Skeletal muscle cell (primary cell): Measurements from ENCODE around the gene CALN1.

Source experiments
- DNase-seq: peaks from one replicate; pipeline ENCODE4 v3.0.0-alpha.2; 2010; ENCODE audit warnings: low read depth
- H3K4me3 ChIP-seq: 2 replicates; pipeline ENCODE4 v1.5.1; 2011; ENCODE audit warnings: low read depth, mild to moderate bottlenecking, control low read depth, low read length, moderate library complexity

The CALN1 gene

DNA sequence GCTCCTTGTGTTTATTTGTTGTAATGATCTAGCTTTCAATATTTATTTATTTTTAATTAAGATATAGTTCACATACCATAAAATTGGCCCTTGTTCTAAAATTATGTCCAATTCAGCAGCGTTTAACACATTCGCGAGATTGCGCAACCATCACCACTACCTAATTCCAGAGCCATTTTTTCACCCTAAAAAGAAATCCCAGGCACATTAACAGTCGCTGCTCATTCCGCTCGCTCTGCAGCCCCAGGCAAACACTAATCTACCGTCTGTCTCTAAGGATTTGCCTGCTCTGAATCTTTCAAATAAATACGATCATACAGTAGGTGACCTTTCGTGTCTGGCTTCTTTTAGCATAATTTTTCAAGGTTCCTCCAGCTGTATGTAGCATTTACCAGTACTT lies 616.7 kb downstream of the CALN1 start:
- no peak for DNase-seq
- no peak overlapping the region for H3K4me3 ChIP-seq

DNA sequence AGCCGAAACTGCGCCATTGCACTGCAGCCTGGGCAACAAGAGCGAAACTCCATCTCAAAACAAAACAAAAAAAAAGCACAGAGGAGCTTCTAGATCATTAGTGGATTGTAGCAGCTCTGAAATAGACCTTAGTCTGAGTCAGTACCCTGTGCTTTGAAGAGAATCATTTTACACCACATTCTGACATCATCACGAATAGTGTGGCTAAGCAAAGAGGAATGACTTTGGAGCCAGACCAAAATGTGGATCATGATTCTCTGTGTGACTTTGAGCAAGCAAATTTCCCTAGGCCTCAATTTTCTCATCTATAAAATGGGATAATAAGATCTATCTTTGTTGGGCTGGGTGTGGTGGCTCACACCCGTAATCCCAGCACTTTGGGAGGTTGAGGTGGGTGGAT lies 618.9 kb downstream of the CALN1 start:
- DNase-seq = no peak
- H3K4me3 ChIP-seq = no peak overlapping the region

DNA sequence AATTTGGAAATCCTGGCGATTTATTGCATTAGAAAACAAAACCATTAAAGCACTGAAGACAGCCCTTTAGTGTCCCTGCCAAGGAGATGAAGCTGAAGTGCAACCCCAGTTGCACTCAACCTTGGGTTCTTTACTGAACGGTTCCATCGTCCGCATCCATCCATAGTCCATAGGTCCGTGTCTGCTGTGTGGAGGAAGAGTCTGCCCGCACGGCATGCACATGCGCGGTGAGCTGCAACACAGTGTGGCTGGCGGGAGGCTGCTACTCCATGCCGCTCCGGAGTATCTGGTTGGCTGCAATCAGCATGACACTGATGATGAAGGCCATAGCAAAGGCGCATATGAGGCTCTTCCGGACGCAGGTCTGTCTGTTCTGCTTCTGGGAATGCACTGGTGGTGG lies 624.6 kb downstream of the CALN1 start:
- H3K4me3 ChIP-seq = no peak overlapping the region
- DNase-seq = no peak

DNA sequence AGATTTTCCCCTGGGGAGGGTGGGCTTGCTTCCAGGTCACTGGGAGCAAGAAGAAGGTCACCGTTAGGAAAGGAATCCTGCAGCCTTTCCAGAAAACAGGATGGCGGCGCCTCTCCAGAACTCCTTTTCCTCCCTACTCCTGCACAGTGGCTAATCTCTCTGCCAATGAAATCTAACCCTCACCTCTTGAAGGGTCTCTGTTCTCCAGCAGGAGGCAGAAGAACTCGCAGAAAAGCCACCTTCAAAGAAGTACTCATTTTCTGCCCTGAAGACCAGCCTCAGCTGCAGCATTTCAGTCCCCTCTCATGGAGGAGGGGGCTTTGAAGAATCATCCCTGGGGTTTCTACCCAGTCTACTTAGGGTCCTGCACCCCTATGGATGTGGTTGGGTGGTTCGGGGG lies 626.9 kb downstream of the CALN1 start:
- no peak overlapping the region for H3K4me3 ChIP-seq
- DNase-seq = no peak

DNA sequence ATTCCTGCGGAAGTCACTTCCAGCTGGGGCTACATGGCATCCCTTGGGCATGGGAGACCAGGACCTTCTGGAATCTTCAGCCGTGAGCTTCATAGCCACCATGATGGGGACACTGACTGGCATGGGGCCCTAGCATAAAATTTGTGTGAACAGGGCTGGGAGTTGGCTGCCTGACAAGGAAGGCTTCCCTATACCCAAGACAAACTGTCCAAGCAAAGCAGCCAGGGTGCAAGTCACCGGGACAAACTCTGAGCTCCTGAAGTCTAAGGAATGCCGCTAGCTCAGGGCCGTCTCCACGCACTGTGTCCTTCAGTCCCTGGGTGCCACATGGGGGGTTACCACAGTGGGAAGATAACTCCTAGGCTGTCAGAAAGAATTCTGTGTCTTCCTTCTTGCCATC lies 627.4 kb downstream of the CALN1 start:
- H3K4me3 ChIP-seq = no peak overlapping the region
- DNase-seq = no peak

DNA sequence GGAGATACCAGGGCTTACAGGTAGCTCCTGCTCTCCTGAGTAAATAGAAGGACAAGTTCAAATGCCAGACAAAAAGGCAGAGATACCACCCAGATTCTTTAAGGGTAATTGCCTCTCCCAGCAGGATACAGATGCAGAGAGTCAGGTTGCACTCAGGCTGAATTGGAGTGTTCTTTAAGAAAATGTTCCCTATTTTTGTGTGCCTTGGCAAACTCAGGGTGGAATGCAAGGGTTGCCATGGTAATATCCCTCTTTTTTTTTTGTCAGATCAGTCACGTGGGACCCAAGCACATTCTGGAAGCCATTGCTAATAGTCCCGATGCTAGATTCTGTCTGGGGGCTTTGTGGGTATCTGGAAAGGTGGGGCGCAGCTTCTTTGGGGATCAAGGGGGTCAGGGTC lies 628.0 kb downstream of the CALN1 start:
- DNase-seq = no peak

DNA sequence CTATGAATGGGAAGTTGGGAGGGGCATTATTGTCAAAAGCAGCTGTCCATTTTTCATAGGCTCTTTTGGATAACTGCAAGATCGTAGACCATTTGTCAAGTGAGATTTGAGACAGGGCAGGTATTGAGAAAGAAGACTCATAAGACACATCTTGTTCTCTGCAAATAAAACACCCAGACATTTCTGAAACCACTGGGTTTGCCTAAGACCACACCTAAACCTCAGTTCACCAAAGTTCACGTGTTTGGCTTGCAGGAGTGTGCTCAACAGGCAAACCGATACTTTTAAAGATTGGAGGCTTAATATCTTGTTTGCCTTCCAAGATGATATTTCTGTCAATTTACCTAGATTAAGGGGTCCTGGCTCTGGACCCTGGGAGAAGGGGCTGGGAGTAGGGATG lies 628.4 kb downstream of the CALN1 start:
- no peak for DNase-seq
- H3K4me3 ChIP-seq = no peak overlapping the region

More for the DNA sequence above, 628.0 kb downstream of the CALN1 start:
- H3K4me3 ChIP-seq = no peak overlapping the region

DNA sequence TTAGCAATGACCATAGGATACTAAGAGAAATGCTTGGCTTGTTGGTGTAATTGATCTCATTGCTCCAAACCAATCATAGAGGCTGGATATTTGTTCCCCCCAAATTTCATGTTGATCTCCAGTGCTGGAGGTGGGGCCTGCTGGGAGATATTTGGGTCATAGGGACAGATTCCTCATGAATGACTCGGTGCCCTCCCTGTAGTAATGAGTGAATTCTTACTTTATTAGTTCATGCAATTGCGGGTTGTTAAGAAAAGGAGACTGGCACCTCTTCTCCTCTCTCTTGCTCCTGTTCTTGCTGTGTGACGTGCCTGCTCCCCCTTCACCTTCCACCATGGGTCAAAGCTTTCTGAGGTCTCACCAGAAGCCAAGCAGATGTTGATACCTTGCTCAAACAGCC lies 630.1 kb downstream of the CALN1 start:
- no peak for DNase-seq
- H3K4me3 ChIP-seq = no peak overlapping the region

DNA sequence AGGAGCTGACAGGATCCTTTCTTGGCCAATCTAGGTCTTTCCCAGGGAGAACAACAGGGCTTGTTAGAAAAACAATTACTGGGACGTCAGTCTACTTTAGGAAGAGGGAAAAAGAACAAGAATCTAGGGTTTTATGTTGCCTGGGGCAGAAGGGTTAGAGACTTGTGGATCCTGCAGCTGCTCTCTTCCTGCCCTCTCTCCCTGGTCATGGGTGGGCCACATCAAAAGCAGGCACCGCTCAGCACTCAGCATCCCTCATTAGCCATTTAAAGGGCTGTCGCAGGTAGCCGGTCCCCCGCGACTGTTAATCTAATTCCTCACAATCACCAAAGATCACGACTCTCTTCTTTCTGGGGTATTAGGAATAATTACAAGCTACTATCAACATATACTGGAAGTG lies 631.9 kb downstream of the CALN1 start:
- no peak for DNase-seq

DNA sequence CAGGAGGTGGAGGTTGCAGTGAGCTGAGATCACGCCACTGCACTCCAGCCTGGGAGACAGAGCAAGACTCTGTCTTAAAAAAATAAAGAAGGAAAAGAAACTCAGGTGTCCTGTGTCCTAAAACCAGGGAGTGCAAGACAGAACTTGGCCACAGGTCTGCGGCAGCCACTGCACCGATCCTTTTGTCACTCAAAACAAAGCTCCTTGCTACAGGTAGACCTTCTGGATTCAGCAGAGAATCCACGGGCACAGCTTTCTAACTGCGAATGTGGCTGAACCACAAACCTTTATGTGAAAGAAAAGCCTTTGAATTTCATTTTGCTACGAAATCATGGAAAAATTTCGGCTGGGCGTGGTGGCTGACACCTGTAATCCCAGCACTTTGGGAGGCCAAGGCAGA lies 634.9 kb downstream of the CALN1 start:
- no peak for DNase-seq

More for the DNA sequence above, 631.9 kb downstream of the CALN1 start:
- H3K4me3 ChIP-seq = no peak overlapping the region

DNA sequence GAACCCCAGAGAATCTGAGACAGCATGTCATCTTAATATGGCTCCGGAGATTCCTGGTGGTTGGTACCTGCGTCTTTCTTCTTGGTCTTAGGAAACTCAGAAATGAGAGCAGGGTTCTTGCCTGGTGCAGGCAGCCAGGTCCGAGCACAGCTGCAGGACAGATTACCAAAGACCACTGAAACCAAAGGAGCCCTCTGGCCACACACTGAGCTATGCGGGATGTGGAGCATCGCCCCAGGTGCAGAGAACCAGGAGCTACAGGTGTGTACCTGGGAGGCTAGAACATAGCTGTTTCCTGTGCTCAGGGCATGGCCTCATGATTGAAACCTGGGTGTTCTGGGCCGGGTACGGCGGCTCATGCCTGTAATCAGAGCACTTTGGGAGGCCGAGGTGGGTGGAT lies 635.4 kb downstream of the CALN1 start:
- DNase-seq = no peak
- H3K4me3 ChIP-seq = no peak overlapping the region

More for the DNA sequence above, 634.9 kb downstream of the CALN1 start:
- no peak overlapping the region for H3K4me3 ChIP-seq

DNA sequence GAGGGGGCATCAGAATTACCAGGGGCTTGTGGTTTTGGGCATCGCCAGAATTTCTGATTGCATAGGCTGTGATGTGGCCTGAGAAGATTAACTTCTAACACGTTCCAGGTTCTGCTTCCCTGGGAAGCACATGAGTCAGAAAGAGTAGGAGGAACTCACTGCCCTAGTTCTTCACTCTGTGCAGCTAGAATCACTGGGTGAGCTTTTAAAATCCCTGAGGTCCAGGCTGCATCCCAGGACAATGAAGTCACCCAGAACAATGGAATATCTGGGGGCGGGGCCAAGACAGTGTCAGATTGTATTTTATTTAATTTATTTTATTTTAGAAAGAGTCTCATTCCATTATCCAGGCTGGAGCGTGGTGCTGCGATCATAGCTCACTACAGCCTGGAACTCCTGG lies 636.5 kb downstream of the CALN1 start:
- DNase-seq = no peak
- no peak overlapping the region for H3K4me3 ChIP-seq

DNA sequence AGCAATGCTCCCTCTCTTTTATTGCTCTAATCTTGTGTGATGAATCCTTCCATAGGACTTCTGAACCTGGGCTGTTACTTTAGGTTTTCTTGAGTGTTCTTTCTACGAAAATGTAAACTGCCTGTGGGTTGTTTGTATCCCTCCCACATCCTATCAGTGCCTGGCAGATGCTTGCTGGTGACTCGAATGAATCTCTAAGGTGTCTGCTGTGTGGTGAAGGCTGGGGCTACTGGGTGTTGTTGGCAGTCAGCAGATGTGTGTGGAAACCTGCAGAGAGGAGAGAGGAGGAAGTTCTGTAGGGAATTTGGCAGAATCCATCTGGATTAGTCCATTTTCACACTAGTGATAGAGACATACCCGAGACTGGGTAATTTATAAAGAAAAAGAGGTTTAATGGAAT lies 639.4 kb downstream of the CALN1 start:
- no peak overlapping the region for H3K4me3 ChIP-seq
- DNase-seq = no peak

DNA sequence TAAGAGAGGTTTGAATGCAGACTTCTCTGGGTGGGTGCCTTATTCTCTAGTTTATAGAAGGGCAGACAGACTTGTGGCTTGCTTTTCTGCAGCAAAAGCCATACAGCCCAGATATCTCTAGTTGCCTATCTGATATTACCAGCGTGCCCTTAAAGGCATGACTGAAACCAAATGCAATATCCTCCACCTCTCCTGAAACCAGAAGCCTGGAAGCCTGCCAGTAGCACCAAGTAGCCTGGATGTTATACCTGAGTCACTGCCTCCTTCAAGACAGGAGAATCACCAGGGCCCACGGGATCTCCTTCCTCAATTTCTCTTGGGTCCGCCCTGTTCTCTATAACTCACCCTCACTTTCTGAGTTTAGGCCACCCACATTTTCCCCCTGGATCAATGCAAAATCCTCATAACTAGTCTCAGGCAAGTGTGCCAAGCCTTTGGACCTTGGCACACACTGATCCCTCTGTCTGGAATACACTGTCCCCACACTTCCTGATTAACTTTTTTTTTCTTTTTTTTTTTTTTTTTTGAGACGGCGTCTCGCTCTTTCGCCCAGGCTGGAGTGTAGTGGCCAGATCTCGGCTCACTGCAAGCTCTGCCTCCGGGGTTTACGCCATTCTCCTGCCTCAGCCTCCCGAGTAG lies 641.8 kb downstream of the CALN1 start:
- DNase-seq = no peak
- no peak overlapping the region for H3K4me3 ChIP-seq

DNA sequence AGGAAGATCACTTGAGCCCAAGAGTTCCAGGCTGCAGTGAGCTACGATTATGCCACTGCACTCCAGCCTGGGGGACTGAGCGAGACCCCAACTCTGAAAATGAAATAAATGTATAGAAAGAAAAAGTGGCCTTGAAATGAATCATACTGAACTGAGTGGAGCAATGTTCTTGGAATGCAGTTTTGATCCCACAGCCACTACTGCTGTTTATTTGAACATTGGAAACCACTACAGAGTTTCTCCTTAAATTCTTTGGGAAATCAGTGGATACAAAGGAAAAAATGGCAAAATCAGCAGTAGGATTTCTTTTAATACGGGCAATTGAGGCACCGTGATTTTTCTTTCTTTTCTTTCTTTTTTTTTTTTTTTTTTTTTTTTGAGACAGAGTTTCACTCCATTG lies 642.8 kb downstream of the CALN1 start:
- no peak for DNase-seq
- H3K4me3 ChIP-seq = no peak overlapping the region

DNA sequence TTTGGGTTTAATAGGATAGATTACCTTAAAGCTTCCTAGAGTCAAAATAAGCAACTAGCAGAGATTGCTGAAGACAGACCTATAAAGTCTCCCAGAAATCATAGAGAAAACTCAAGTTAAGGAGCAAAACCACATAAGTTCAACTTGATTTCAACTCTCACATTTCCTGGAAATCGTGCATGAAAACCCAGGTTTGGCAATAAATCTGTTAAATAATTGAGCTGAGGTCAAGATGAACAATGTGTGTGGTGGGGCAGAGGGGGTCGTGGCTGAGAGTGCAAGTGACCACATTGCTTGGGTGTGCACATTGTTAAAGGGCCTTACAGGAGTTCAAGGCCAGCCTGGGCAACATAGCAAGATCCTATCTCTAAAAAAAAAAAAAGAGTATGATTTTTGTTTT lies 643.7 kb downstream of the CALN1 start:
- no peak overlapping the region for H3K4me3 ChIP-seq
- DNase-seq = no peak

DNA sequence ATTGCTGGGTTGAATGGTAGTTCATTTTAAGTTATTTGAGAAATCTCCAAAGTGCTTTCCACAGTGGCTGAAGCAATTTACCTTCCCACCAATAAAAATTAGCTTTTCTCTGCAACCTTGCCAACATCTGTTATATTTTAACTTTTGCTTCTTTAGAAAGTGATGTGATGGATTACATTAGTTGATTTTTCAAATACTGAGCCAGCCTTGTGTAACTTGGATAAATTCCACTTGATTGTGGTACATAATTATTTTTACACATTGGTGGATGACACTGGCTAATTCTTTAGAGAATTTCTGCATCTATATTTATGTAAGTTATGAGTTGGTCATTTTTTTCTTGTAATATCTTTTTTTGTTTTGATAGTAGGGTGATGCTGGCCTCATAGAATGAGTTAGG lies 646.1 kb downstream of the CALN1 start:
- no peak overlapping the region for H3K4me3 ChIP-seq
- DNase-seq = no peak

DNA sequence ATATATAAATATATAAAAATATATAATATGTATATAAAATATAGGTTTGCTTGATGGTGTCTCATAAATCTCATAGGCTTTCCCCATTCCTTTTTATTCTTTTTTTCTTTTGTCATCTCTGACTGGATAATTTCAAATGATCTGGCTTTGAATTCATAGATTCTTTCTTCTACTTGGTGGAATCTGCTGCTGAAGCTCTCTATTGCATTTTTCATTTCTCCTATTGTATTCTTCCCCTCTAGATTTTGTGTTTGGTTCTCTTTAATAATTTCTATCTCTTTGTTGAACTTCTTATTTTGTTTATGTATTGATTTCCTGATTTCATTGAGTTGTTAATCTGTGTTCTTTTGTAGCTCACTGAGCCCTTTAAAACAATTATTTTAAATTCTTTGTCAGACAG lies 650.8 kb downstream of the CALN1 start:
- no peak for DNase-seq
- H3K4me3 ChIP-seq = no peak overlapping the region

DNA sequence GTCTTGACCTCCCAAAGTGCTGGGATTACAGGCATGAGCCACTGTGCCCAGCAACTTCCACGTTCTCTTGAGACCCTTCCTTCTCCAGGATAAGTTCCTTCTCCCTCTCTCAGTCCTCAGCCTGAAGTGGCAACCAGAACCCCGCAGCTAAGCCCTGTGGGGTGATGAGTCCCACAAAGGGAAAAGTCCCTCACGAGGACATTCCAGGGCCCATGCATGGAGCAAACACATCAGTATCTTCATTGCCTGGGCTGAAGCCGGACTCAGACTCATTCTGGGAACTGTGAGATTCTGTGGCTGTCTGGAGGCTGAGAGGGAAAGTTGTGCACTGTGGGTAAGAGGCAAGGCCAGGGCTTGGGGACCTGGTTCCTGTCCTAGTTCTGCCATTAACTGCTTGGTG lies 657.3 kb downstream of the CALN1 start:
- no peak for DNase-seq
- H3K4me3 ChIP-seq = no peak overlapping the region

DNA sequence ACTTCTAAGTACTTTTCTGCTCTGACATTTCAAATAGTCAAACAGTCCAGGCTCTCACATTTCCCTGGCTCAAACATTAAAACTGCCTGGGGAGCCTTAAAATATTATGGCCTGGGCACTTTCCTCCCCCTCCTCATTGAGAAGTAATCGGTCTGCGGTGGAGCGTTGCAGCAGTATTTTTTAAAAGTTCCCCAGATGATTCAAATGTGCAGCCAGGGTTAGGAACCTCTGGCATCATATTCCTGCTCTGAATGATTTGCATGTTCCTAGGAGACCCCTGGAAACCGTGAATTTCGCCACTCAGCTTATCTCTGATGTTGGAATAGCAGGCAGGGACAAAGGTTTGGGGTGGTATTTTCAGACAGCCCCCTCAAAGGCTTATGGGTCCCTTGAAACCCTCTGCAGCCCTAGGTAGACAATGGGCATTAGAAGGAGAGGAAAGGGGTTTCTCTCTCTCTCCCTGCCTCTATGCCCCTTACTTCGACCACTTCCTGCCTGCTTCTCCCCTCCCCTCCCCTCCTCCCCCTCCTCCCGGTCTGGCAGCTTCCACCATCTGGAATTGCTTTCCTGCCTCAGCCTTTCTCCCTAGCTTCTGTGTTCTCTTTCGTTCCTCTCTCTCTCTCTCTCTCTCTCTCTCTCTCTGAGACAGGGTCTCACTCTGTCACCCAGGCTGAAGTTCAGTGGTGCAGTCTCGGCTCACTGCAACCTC lies 658.0 kb downstream of the CALN1 start:
- DNase-seq = no peak
- no peak overlapping the region for H3K4me3 ChIP-seq

DNA sequence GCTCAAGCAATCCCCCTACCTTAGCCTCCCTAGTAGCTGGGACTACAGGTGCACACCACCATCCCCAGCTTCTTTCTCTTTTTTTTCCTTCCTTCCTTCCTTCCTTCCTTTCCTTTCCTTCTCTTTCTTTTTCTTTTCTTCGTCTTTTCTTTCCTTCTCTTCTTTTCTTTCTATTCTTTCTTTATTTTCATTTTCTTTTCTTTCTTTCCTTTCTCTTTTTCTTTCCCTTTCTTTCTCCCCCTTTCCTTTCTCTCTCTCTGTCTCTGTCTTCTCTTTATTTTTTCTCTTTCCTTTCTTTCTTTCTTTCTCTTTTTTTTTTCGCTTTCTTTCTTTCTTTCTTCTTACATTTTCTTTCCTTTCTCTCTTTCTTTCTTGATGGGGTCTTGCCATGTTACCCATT lies 658.9 kb downstream of the CALN1 start:
- no peak overlapping the region for H3K4me3 ChIP-seq
- DNase-seq = no peak
